ENCODE data around the gene CETN2. TPM values are rescaled to one million over a fixed set of nuclear protein-coding genes. Genes with fewer than 3 reads are reported as not detected.

CETN2 gene
- total RNA-seq, 1 donor from 2014 or later, result 32.4 TPM

DNA sequence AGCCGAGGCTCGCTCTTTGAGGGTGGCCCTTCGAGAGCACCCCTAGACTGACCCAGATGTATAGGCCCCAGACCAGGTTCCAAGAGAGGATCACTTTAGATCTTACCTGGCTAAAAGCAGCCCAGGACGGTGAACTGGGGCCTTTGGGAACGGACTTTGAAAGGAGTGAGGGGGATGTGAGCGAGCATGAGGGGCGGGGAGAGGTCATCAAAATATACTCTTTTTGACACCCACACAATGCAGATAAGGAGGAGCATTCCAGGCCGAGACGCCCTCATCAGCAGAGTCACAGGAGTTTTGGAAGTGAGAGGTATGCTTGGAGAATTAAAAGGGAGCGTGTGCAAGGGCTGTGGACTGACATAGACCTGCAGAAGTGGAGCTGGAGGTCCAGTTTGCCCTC lies 834 bp upstream of the CETN2 start:
- no peak for ATAC-seq

DNA sequence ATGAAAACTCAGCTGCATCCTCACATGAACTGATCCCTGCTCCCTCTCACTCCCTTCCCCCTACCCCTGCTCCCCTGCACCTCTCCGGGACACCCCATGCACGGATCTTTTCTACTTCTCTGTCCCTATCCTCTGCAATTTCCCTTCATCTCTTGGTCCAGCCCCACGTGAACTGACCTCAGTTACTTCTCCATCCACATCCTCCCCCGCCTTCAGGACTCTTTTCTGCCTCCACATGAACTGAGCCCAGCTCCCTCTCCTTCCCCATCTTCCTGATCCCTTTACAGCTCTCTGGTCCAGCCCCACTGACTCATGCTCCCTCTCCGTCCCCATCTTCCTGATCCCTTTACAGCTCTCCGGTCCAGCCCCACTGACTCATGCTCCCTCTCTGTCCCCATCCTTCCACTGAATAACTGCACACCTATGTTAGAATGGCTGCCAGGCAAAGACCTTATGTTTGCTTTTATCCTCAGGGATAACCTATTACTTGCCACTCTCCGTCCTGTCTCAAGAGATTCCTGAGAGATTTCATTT lies 5.6 kb downstream of the CETN2 start:
- ATAC-seq, result peak; percentile 81

DNA sequence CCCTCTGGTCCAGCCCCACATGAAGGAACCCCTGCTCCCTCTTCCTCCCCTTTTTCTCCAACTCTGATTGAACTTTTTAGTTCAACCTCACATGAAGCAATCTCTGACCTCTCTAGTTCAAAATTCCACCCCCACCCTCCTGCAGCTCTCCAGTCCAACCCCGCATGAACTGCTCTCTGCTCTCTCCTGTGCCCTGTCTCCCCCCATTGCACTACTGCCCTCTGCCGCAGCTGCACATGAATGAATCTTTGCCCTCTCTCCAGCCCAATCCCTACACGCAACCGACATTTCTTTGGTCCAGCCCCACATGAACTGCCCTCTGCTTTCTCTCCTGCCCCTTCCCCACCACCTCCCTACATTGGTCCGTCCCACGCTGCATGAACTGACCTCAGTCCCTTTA lies 6.9 kb downstream of the CETN2 start:
- ATAC-seq, result no peak

DNA sequence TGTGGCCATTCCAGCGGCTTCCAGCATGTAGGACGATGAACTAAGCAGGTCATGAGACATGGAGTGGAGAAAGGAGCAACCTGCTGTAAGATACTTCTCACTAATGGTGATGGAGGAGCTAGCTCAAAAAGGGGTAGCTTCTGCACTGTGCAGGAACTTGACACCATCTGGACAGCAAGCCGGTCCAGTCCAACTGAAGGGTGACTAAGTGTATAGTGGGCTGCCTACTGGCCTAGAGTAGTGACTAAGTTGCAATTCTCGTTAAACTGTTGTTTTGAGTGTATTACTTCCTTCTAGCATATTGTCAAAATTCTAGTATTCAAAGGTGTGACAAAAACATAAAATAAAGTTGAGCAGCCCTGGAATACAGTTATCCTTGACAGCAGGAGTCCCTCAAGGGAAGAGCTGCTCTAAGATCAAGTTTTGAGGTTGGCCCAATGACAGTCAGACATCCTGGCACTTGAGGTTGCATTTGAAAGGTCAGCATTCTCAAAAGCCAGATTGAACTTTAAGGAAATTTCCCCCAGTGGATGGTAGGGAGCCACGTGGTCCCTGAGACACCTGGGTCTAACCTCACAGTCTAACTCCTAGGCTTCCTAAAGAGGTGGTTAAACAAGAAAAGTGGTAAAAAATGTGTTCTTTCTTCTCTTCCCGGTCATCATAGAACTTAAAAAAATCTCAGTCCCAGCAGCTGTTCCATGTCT lies 8.0 kb downstream of the CETN2 start:
- ATAC-seq, result peak; percentile 20

DNA sequence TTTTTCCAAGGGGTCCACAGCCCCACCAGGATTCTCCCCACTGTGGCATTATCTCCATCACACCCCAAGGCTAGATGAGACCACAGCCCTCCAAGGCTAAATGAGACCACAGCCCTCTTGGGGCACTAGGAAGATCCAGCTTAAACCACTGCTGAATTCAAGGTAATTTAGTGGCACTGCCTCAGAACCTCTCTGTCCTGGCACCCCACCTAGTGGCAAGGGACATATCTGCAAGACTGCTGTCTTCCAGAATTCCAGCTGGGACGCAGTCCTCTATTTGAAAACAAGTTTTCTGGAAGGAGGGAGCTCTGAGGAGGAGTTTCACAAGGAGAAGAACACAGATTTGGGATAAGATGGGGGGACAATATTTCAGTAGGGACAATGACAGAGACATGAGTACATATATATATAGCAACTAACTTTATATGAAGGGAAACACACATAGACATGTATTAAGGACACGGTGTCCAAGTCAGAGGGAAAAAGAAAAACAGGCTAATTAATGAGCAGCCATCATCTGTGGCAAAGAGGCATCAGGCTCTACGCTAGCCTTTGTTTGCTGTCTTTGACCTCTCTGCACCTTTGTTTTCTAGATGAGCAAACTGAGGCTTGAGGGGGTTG lies 9.3 kb downstream of the CETN2 start:
- ATAC-seq, result peak; percentile 49

DNA sequence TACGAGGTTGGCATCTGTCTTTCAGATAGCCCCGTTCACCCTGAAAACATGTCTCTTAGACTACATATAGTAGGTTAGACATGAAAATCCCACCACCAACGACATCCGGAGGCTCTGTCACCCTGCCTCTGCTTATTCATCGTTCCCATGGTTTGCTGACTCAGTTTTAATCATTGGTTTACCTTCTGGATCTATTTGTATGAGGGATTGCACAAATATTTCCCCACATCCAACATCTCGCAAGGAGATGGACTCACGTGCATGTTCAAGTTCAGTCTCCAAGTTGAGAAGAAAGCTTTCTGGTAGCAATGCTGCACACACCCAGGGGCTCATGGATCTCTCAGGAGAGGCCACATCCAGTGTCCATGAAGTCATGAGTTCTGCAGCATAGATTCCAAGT lies 10.8 kb downstream of the CETN2 start:
- no peak for ATAC-seq

DNA sequence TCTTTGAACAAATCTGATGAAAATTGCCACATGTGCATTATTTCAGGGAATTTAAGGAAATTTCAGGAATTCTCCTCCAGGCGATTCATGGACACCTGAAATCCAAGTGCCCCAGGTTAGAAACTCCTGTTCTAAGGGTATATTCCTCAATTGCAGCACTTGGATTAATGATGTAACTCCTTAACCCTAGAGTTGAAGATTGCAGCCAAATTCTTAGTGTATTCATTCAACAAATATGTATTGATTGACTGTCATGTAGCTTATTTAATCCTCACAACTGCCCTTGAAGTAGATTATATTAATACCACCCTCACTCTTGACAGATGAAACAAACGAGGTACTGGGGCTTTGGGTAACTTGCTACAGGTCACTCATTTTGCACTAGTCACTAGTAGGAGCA lies 11.3 kb downstream of the CETN2 start:
- no peak for ATAC-seq

DNA sequence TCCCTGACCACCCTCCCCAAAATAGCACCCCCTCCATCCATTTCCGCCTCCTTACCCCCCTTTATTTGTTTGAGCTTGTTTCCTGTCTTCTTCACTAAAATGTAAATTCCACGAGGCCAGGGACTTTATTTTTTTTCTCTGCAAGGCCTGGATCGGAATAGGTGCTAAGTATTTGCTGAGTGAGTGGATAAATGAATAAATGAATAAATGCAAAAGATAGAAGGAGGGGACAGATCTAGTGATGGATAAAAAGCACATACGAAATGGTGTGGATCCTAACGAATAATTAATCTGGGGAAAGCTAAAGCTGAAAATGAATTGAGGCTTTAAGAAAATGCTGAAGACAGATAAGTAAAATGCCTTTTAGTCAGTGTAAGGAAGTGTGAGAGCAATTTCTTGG lies 12.2 kb downstream of the CETN2 start:
- ATAC-seq, result no peak

DNA sequence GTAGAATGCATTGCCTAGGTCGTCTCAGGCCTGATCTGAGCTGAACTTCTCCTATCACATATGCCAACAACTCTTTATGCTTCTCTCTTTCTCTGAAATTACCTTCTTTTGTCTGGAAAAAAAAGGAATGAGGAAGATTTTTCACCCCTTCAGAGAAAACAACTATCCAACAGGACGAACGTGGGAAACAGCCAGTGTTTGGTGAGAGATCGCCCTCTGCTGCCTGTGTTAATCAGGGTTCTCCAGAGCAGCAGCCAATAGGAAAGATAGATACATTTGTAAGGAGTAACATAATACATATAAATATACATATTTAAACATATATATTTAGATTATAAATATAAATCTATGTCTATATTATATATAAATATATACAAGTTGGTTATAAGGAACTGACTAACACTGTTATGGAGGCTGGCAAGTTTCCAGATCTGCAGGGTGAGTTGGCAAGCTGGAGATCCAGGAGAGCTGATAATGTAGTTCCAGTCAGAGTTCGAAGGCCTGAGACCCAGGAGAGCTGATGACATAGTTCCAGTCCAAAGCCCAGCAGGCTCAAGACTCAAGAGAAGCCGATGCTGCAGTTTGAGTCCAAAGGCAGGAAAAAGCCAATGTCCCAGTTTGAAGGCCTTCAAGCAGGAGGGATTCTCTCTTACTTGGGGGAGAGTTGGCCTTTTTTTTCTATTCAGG lies 13.3 kb downstream of the CETN2 start:
- ATAC-seq, result no peak

DNA sequence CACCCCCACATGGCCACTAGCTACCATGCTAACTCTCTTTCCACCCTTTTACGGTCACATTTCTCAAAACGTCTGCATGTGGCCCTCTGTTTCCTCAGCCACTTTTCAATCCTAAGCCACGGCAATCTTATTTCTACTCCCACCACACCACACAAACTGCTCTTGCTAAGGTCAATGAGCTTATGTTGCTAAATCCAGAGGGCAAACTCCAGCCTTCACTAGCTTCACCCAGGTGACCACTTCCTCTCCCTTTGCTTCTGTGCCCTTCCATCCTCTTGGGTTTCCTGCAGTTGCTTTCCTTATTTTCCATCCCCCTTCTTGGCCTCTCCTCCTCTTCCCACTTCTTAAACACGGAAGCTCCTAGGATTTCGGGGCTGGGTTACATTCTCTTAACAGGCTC lies 16.5 kb downstream of the CETN2 start:
- ATAC-seq, result no peak

DNA sequence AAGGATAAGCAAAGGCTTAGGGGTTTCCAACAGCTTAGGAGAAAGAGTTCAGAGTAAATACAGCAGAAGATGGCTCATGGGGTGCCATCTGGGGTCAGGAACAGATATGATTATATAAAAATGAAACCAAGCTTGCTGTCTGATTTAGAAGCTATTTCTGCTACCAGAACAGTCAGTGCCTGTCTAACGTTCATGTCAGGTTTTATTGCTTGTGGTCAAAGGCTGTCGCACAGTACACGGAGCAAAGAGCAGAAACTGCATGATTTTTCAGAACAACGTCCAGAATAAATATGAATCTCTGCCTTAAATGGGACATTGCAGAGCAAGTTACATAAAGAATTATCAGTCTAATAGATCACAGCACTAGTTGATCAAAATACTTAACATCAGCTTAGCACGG lies 17.4 kb downstream of the CETN2 start:
- ATAC-seq, result no peak

DNA sequence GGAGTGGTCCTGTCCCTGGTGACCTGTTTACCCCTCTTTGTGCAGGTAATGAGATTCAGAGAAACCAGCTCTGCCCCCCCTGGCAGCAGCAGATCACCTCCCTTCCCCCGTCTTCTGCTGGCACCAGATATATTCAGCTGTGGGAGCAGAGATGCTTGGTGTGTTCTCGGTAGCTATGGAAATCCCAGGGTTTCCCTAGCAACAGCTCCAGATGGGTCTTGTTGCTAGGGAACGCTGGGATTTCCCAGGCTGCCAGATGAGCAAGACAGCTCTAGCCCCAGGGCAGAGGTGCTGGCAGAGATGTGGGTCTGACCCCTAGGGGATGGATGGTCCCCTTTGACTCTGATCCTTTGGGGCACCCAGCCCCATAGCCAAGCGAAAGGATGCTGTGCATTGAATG lies 20.2 kb downstream of the CETN2 start:
- ATAC-seq, result no peak

DNA sequence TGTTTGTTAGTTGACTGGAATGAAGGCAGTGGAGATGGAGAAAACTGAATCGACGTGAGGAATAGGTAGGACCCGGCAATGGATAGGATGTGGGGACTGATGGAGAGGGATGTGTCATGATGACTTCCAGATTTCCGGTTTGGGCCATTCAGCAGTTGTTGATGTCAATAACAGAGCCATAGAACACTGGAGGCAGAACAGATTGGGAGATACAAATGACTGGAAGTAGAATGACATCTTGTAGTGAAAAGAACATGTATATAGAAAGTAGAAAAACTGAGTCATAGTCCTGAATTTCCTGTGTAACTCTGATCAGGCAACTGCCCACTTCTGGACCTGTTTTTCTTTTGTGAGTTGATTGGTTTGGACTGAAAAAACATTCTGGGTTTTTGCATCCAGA lies 24.5 kb downstream of the CETN2 start:
- ATAC-seq, result no peak

DNA sequence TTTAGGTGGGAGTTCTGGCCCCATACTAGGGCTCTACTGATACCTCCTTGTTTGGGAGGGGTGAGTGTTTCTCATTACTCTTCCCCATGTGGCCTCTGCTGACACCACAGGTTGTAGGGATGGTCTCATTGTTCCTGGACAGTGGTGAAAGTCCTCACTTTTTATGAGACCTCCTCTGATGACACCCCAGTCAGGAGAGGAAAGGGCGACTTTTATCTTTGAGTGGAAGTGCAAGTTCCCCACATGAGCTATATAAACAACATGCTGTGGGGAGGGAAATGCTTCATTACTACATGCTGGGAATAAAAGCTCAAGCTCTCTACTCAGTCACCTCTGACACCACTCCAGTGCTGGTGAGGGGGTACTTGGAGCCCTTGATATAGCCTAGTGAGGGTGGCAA lies 31.6 kb downstream of the CETN2 start:
- ATAC-seq, result no peak

DNA sequence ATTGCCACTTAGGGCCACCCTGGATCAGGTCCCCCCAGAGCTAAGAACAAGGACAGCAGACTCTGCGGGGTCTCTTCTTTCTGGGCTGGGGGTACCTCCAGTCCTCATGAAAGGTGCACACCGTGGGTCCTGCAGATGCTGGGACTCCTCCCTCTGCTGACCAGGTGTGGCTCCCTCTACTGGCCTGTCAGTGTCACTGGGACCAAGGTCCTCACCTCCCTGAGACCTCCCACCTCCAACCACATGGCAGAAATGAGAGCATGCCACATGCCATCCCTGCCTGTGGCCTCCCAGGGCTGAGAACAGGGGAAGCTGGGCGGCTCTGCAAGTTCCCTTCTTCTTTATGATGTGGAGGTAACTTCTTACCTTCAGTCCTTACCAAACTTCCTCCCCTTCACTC lies 43.5 kb downstream of the CETN2 start:
- ATAC-seq, result peak; percentile 39

Other genes with a start within 250 kb of the CETN2 start
- gene GABRQ, start 192.9 kb downstream of the CETN2 start, total RNA-seq, result 0.72 TPM
- gene MAGEA3, start 132.0 kb downstream of the CETN2 start, total RNA-seq, result not detected
- not detected for gene CSAG2, start 121.5 kb downstream of the CETN2 start, total RNA-seq
- gene MAGEA2B, start 116.1 kb downstream of the CETN2 start, total RNA-seq, result not detected
- not detected for gene CSAG1, start 97.0 kb downstream of the CETN2 start, total RNA-seq
- gene MAGEA12, start 97.0 kb downstream of the CETN2 start, total RNA-seq, result not detected
- not detected for gene MAGEA2, start 76.9 kb downstream of the CETN2 start, total RNA-seq
- not detected for gene CSAG3, start 71.5 kb downstream of the CETN2 start, total RNA-seq
- gene MAGEA6, start 61.1 kb downstream of the CETN2 start, total RNA-seq, result not detected
- 47.4 TPM for gene NSDHL, start 306 bp upstream of the CETN2 start, total RNA-seq
- gene ZNF185, start 67.3 kb upstream of the CETN2 start, total RNA-seq, result 341 TPM
- not detected for gene PNMA5, start 163.4 kb upstream of the CETN2 start, total RNA-seq
- 0.08 TPM for gene PNMA3, start 225.7 kb upstream of the CETN2 start, total RNA-seq
- 0.12 TPM for gene PNMA6A, start 241.7 kb upstream of the CETN2 start, total RNA-seq

Measured in esophagus mucosa (tissue), 1 donor.